Loucy (cell line): ENCODE results near the gene LHFPL5.

Experiments
- CTCF ChIP-seq: fragments of 200-600 bp; sonication (generic); conservative IDR thresholded peaks from 2 replicates; pipeline ENCODE4 v1.5.1; 2014; ENCODE audit warnings: mild to moderate bottlenecking, antibody characterized with exemption, low read length
- EZH2phosphoT487 ChIP-seq: fragments of 200-600 bp; IDR thresholded peaks from 2 replicates; pipeline ENCODE4 v1.6.1; 2018; ENCODE audit warnings: antibody characterized with exemption, mild to moderate bottlenecking, moderate library complexity, borderline replicate concordance

DNA sequence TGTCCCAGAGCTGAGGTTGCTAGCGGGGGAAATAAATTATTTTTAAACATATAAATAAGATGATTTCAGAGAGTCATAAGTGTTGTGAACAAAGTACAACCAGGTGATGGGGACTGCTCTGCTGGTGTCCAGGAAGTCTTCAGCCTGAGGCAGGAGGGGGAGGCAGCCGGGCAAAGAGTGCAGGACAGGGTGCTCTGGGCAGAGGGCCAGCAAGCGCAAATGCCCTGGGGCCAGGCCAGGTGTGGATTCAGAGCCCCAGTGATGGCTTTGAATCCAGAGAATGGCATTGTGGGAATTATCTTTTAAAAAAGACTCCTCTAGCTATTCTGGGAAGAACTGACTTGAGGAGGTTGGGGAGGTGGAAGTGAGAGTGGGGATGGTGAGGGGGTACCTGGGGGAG is 22.7 kb upstream of the LHFPL5 start:
- TF ChIP-seq CTCF (no peak), EZH2phosphoT487 (no peak)
